Endothelial cell of umbilical vein (primary cell): Measurements from ENCODE around the gene TAF15. TPM values are rescaled to one million over a fixed set of nuclear protein-coding genes. Genes with fewer than 3 reads are reported as not detected.

Experiments used
- BruUV-seq: library from RNA; stranded (reverse); fragments of 400-500 nt; replicated peaks from 2 replicates; lab custom pipeline; 2021; lab: Mats Ljungman, UMichigan
- CTCF ChIA-PET: fragments of 300-600, 350-600 bp; sonication (Branson Sonifier 250); formaldehyde crosslinking; loops from one replicate; lab custom pipeline; 2021; ENCODE audit warnings: antibody characterized with exemption, inconsistent platforms; lab: Charles Lee
- POLR2A ChIA-PET: fragments of 300-600, 350-600 bp; sonication (Branson Sonifier 250); formaldehyde crosslinking; loops from one replicate; lab custom pipeline; 2021; ENCODE audit warnings: antibody characterized with exemption, inconsistent platforms; lab: Charles Lee
- DNase-seq: peaks from one replicate; pipeline ENCODE4 v3.0.0-alpha.2; 2011; ENCODE audit warnings: low read depth, low spot score
- FAIRE-seq: peaks from 2 replicates; lab custom pipeline; 2011; peaks lifted over from hg19 to GRCh38; lab: Jason Lieb, UNC
- H2AFZ ChIP-seq: 2 replicates; pipeline ENCODE4 v1.6.0; 2012; ENCODE audit warnings: low read depth, low read length, control low read depth, inconsistent platforms
- H3K27ac ChIP-seq: 2 replicates; pipeline ENCODE4 v1.5.1; 2011; ENCODE audit warnings: low read depth, mild to moderate bottlenecking, control low read depth, low read length, moderate library complexity; ENCODE audit not compliant: insufficient read depth
- H3K27me3 ChIP-seq, 2 experiments: 2 replicates each; pipeline versions ENCODE4 v1.6.0 to v1.6.1; 2011; ENCODE audit warnings: low read length in 2 of 2, mixed read lengths in 1 of 2; ENCODE audit not compliant: control insufficient read depth in 2 of 2, insufficient read depth in 2 of 2
- H3K36me3 ChIP-seq, 2 experiments: 2 replicates in 1 of 2; 3 replicates in 1 of 2; pipeline ENCODE4 v1.5.1; 2011; ENCODE audit warnings: low read length in 2 of 2, mild to moderate bottlenecking in 1 of 2, moderate library complexity in 1 of 2; ENCODE audit not compliant: control insufficient read depth in 2 of 2, insufficient read depth in 2 of 2; ENCODE audit errors: extremely low read depth in 1 of 2
- H3K4me1 ChIP-seq: 3 replicates; pipeline ENCODE4 v1.5.1; 2011; ENCODE audit warnings: mild to moderate bottlenecking, low read length; ENCODE audit not compliant: control insufficient read depth, insufficient read depth; ENCODE audit errors: extremely low read depth
- H3K4me2 ChIP-seq: 2 replicates; pipeline ENCODE4 v1.6.1; 2011; ENCODE audit warnings: low read length, control low read depth, mixed read lengths; ENCODE audit not compliant: insufficient read depth
- H3K4me3 ChIP-seq, 3 experiments: fragments of 200-600 bp in 1 of 3; sonication (generic), shearing (Covaris generic) in 1 of 3; replicated peaks in 1 of 3; 2 replicates each; pipeline ENCODE4 v1.5.1; 2011 to 2016; ENCODE audit warnings: control low read depth in 3 of 3, low read length in 3 of 3, mild to moderate bottlenecking in 2 of 3, inconsistent platforms in 1 of 3, low read depth in 1 of 3, moderate library complexity in 1 of 3; ENCODE audit not compliant: insufficient read depth in 1 of 3
- H3K79me2 ChIP-seq: 2 replicates; pipeline ENCODE4 v1.6.0; 2012; ENCODE audit warnings: low read length, inconsistent platforms; ENCODE audit not compliant: control insufficient read depth, insufficient read depth
- H3K9ac ChIP-seq: replicated peaks from 2 replicates; pipeline ENCODE3; 2011; ENCODE audit warnings: low read length, control low read depth; ENCODE audit not compliant: insufficient read depth; ENCODE audit errors: extremely low read depth
- H3K9me1 ChIP-seq: replicated peaks from 3 replicates; pipeline ENCODE4 v1.6.0; 2011; ENCODE audit warnings: mild to moderate bottlenecking, low read length; ENCODE audit not compliant: control insufficient read depth, insufficient read depth; ENCODE audit errors: extremely low read depth
- H3K9me3 ChIP-seq: replicated peaks from 2 replicates; pipeline ENCODE4 v1.5.1; 2012; ENCODE audit warnings: low read length, inconsistent platforms; ENCODE audit not compliant: control insufficient read depth, insufficient read depth
- H4K20me1 ChIP-seq: replicated peaks from 2 replicates; pipeline ENCODE3; 2011; ENCODE audit warnings: mild to moderate bottlenecking, low read length; ENCODE audit not compliant: control insufficient read depth, insufficient read depth; ENCODE audit errors: extremely low read depth
- CTCF ChIP-seq, 2 donors: IDR thresholded peaks; 1 replicate in 1 of 2; 2 replicates in 1 of 2; pipeline ENCODE4 v1.5.1; 2011; ENCODE audit warnings: low read length in 2 of 2, mild to moderate bottlenecking in 2 of 2, moderate library complexity in 2 of 2, control low read depth in 1 of 2, inconsistent platforms in 1 of 2, low read depth in 1 of 2; ENCODE audit not compliant: insufficient read depth in 1 of 2; ENCODE audit errors: extremely low read depth in 1 of 2
- EZH2 ChIP-seq: IDR thresholded peaks from 2 replicates; pipeline ENCODE4 v1.6.1; 2012; ENCODE audit warnings: borderline replicate concordance, low read depth, mild to moderate bottlenecking, moderate library complexity, low read length, inconsistent platforms; ENCODE audit not compliant: severe bottlenecking
- FOS ChIP-seq: IDR thresholded peaks from 2 replicates; pipeline ENCODE4 v1.6.1; 2011; ENCODE audit warnings: mild to moderate bottlenecking, low read length, moderate library complexity, borderline replicate concordance; ENCODE audit not compliant: insufficient read depth
- GATA2 ChIP-seq: IDR thresholded peaks from 2 replicates; pipeline ENCODE4 v1.7.0; 2011; ENCODE audit warnings: low read depth, mild to moderate bottlenecking, moderate library complexity, mixed read lengths, low read length; ENCODE audit not compliant: insufficient read length, insufficient read depth
- JUN ChIP-seq: IDR thresholded peaks from 2 replicates; pipeline ENCODE4 v1.6.1; 2011; ENCODE audit warnings: borderline replicate concordance, low read depth; ENCODE audit not compliant: insufficient read length, insufficient read depth
- MAX ChIP-seq: IDR thresholded peaks from 2 replicates; pipeline ENCODE4 v1.6.1; 2011; ENCODE audit not compliant: insufficient read depth, insufficient read length
- MYC ChIP-seq: IDR thresholded peaks from one replicate; pipeline ENCODE4 v1.6.1; 2011; ENCODE audit warnings: mild to moderate bottlenecking, low read depth, low read length
- POLR2A ChIP-seq: IDR thresholded peaks from 2 replicates; pipeline ENCODE4 v1.6.1; 2012; ENCODE audit warnings: low read depth, mild to moderate bottlenecking, control low read depth, low read length
- POLR2AphosphoS5 ChIP-seq: IDR thresholded peaks from 2 replicates; pipeline ENCODE4 v1.6.1; 2012; ENCODE audit warnings: low read depth, mild to moderate bottlenecking, control low read depth, low read length, moderate library complexity; ENCODE audit not compliant: insufficient read depth
- dilution Hi-C: fragments of 300-500 bp; cut with MboI; formaldehyde crosslinking; loops from one replicate; pipeline ENCODE4 v1.15.0; 2019; ENCODE audit warnings: low sequenced_read_pairs; ENCODE audit not compliant: extremely low pct_ligation_motif_present
- intact Hi-C: fragments of 100-400 bp; cut with micrococcal nuclease; formaldehyde crosslinking; loops from one replicate; pipeline ENCODE4 v1.10.0; 2022
- polyA plus RNA-seq, 4 experiments: library from polyadenylated mRNA; depleted of rRNA in 3 of 4; stranded (reverse) in 3 of 4; unstranded in 1 of 4; fragments of >200 nt; gene quantifications; 2 replicates each; pipeline versions ENCODE4 v1.2.1 to v1.2.3, GENCODE V29; 2011 to 2012; ENCODE audit warnings: missing spikeins in 1 of 4
- total RNA-seq: library from RNA; stranded (reverse); gene quantifications from 2 replicates; pipeline ENCODE4 v1.2.3, GENCODE V29; 2021

Gene TAF15
- total and polyA plus RNA-seq, 2 donors (not counting 3 experiments of a cell fraction or from before 2014, with no cell fraction given): 59.4 to 247 TPM

- Histone ChIP-seq H3K27me3 (no peaks in the 10 kb centered on the region), H3K4me3 (no peak overlapping the region), H3K36me3 (peaks cover 37 to 43% of the 10 kb centered on the region in 2 experiments), H3K79me2 (peaks cover 5% of the 10 kb centered on the region), H3K27ac (no peak overlapping the region), H3K4me1 (no peaks in the 10 kb centered on the region), H3K9me1 (no peaks in the 10 kb centered on the region), H3K9me3 (no peaks in the 10 kb centered on the region), H2AFZ (no peak overlapping the region), H3K4me2 (no peak overlapping the region), H4K20me1 (no peaks in the 10 kb centered on the region), H3K9ac (no peak overlapping the region)
- FAIRE-seq (no peak), DNase-seq (no peak)
- ChIA-PET POLR2A (no interaction called here), CTCF (no interaction called here)
- intact Hi-C loops: loop anchor here (10.0 kb wide), 2 partner anchors 101 to 231 kb away; partner anchors contain the start of gene LYZL6
- no TSS peak for BruUV-seq
- dilution Hi-C loops: no loop called here
- TF ChIP-seq POLR2AphosphoS5 (no peak), EZH2 (no peak), MYC (no peak), JUN (no peak), FOS (no peak), POLR2A (no peak), CTCF (IDR thresholded peaks at IDR 0.05; ENCODE audit: extremely low read depth in 1 of 2, insufficient read depth in 1 of 2, low read depth in 1 of 2, low read length in 2 of 2) (no peak)
Measured at GRCh38 chr17:35843698-35844097, 34.4 kb downstream of the TAF15 start.

- intact Hi-C loops (loop anchor here (10.0 kb wide), 2 partner anchors 100 to 230 kb away; partner anchors contain the start of gene LYZL6), dilution Hi-C loops (no loop called here)
- Histone ChIP-seq H3K27ac (no peak overlapping the region), H3K4me1 (no peaks in the 10 kb centered on the region), H3K4me2 (no peak overlapping the region), H3K9me1 (no peaks in the 10 kb centered on the region), H2AFZ (no peak overlapping the region), H3K36me3 (peaks cover 37 to 39% of the 10 kb centered on the region in 2 experiments), H3K9ac (no peak overlapping the region), H3K4me3 (no peak overlapping the region), H3K9me3 (no peaks in the 10 kb centered on the region), H3K79me2 (peaks cover 5% of the 10 kb centered on the region), H4K20me1 (no peaks in the 10 kb centered on the region), H3K27me3 (no peaks in the 10 kb centered on the region)
- no peak for DNase-seq
- CTCF ChIA-PET: no interaction called here
- POLR2A ChIA-PET: no interaction called here
- BruUV-seq: no TSS peak
- FAIRE-seq: no peak
- TF ChIP-seq CTCF (IDR thresholded peaks at IDR 0.05; ENCODE audit: extremely low read depth in 1 of 2, insufficient read depth in 1 of 2, low read depth in 1 of 2, low read length in 2 of 2): no peak
- TF ChIP-seq MAX: no peak
- TF ChIP-seq GATA2: no peak
- TF ChIP-seq POLR2AphosphoS5: no peak
- TF ChIP-seq JUN: no peak
- no peak for TF ChIP-seq POLR2A
- no peak for TF ChIP-seq FOS
- TF ChIP-seq MYC: no peak
- no peak for TF ChIP-seq EZH2
Measured at GRCh38 chr17:35844547-35844946, 35.3 kb downstream of the TAF15 start.
